ENCODE results near the gene NR4A1.

- TF ChIP-seq CTCF (IDR thresholded peaks at IDR 0.05) (no peak), POLR2AphosphoS5 (IDR thresholded peaks at IDR 0.05) (peak in 1 of 2 donors; percentile 6), POLR2A (IDR thresholded peaks at IDR 0.05) (no peak)
Observed at GRCh38 chr12:52074971-52075724, 23.9 kb downstream of the NR4A1 start.

Measured in upper lobe of left lung (tissue), 4 donors.